ENCODE results near the gene RNF128.
A peak's percentile ranks its signal among the peaks of the same experiment; 100 is the strongest.

Gene RNF128, protein sequence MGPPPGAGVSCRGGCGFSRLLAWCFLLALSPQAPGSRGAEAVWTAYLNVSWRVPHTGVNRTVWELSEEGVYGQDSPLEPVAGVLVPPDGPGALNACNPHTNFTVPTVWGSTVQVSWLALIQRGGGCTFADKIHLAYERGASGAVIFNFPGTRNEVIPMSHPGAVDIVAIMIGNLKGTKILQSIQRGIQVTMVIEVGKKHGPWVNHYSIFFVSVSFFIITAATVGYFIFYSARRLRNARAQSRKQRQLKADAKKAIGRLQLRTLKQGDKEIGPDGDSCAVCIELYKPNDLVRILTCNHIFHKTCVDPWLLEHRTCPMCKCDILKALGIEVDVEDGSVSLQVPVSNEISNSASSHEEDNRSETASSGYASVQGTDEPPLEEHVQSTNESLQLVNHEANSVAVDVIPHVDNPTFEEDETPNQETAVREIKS

GRCh38 chrX:106726485-106727437 lies at the start of gene RNF128:
Gene RNF128 (plus strand): TSS chrX:106726701. CDS start chrX:106726914, 213 bp downstream.
- DNase-seq = peak; percentile 13

GRCh38 chrX:106680716-106681115 lies 45.8 kb upstream of the RNF128 start:
- no peak for DNase-seq

DNA sequence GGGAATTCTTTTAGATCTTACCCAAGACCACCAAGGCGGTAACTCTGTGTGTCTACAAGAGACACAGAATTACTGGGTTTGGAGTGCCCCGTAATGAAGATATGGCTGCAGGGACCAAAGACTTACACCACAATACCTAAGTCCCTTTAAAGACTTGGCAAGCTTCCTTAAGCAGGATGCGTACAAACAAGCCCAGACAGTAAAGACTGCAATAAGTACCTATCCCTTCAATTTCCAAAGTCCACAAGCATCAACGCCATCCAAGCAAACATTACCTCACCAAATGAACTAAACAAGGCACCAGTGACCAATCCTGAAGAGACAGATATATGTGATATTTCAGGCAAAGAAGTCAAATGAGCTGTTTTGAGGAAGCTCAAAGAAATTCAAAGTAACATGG lies 42.3 kb upstream of the RNF128 start:
- no peak for DNase-seq

DNA sequence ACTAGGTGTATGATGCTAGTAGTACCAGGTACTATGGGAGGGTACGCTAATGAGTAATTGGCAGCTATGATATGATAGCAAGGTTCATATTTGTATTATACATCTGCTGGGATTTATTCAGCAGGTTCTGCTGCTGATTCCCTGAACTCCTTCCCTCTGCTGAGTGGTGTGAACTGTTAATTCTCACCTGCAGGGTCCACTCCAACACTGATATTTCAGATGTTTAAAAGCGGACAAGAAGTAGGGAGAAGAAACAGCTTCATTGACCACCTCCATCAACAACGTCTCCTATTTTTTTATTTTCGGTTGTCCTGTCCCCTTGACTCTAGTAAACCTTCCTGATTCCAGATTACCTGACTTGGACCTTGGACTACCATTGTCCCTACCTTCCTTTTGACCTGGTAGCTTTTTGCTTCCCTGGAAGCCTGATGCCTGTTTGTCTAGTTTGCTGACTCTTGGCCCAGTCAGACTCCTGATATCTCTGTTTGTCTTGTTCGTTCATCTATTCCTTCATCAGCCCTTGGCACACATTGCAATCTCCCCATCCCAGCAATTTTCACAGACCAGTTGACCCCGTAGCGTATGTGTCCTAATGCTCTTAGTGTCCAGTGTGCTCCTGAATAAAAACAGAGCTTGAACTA lies 34.0 kb upstream of the RNF128 start:
- no peak for DNase-seq

- DNase-seq = no peak
Observed at GRCh38 chrX:106696502-106696901, 30.0 kb upstream of the RNF128 start.

GRCh38 chrX:106698693-106699092 lies 27.8 kb upstream of the RNF128 start:
- no peak for DNase-seq

GRCh38 chrX:106702636-106703035 lies 23.9 kb upstream of the RNF128 start:
- DNase-seq = no peak

GRCh38 chrX:106706466-106706865 lies 20.0 kb upstream of the RNF128 start:
- no peak for DNase-seq

DNA sequence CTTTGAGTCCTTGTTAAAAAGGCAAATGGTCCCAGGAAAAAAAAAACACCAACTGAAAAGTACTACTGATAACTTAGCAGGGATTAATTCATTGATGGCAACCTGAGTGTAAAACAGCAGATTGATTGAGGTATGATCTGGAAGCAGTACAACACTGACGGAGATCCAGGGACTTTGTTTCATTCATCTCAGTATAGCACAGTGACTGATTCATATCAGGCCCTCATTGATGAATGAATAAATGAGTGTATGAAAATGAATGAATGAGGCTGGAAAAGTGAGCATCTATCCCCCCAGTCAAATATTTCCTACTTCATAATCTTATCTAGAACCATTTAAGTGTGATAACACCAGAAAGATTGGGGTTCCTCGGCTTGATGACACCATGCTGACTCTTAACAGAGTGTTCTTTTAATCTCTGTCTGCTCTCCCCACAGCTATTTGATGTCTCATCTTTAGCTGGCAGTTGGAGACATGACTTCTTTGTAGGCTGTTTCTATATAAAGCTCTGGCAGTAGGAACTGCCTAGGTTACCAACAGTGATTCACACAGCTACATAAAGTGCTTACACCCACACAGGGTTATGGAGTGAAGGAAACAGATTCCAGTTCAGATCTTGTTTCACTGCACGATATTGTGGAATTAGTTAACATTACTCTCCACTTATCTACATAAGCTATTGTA lies 18.6 kb upstream of the RNF128 start:
- DNase-seq = no peak

DNA sequence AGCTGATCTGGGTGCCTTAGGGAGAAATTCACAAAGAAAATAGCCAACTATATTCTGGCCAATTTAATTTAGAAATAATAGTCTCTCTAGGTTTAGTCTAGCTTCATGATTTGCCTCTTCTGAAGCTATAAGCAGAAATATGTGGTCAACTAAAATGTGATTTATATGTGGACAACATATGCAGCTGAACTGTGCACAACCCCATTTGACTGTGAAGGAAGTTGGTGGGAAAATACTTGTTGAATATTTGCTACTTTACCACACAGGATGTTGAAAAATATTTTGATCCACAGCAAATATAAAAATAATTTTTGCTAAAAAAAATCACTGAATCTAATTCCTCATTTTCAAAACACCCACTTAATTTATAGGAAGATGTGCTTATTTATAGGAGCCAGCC lies 15.7 kb upstream of the RNF128 start:
- DNase-seq = no peak

DNA sequence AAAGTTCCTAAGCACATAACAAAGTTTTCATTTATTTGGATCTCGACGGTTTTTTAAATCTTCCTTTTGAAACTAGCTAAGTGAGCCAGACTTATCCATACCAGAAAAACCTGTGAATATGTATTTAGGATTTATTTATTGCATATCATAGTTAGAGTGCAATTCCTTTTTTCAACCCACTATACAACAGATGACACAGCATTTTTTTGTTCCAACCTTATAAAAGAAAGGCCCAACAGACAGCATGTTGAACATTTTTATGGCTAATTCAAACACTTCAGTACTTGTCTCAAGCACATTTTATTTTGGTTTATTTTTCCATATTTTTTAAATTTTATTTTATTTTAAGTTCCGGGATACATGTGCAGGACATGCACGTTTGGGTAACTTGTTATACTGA lies 15.1 kb upstream of the RNF128 start:
- DNase-seq = no peak

DNA sequence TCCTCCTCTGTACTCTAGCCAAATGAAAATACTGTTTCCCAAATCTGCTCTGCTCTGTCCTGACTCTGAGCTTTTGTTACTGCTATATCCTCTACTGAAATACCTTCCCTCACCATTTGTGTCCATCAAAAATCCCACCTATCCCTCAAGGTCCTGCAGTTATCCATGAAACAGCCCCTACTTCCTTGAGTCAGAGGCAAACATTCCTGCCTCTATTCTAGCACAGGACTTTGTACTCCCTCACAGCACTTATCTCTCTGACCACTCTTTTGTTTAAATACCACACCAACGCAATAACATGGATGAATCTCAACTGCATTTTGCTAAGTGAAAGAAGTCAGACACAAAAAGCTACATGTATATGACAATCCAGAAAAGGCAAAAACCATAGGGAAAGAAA lies 10.5 kb upstream of the RNF128 start:
- DNase-seq = no peak

GRCh38 chrX:106716463-106716862 lies 10.0 kb upstream of the RNF128 start:
- DNase-seq = no peak

DNA sequence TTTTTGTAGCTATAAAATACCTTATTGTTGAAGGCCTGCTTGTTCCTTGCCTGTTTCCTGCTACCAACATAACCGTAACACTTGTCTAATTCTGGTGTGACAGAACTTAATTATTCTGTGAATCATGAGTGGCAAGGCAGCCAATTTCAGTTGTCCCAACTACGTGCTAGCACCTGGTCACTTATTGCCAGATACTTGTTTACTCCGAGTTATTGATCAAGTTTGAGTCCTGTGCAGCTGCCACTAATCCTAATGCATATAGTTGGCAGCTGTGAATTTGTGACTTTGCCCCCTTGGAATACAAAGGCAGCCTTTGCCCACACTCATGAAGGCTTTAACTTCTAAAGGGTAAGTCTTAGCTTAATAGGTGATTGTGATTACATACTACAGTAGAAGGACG lies 7.8 kb upstream of the RNF128 start:
- no peak for DNase-seq

DNA sequence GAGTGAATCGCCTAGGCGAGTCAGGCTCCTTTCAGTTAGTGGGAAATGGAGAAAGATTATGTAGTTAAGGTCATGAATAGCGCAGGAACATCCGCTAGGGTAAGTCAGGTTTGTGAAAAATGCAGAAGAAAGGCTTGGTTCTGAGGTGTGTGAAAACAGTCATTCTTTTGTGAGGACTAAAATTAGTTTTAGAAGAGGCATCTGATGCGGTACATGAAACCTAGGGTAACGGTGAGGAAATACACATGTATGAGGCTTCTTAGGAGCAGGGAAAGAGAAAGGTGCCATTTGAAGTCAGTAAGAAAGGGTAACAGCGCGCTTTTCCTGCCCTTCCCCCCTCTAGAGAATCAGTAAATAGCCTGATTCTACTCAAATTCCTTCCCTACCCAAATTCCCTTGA lies 570 bp upstream of the RNF128 start:
- no peak for DNase-seq

DNA sequence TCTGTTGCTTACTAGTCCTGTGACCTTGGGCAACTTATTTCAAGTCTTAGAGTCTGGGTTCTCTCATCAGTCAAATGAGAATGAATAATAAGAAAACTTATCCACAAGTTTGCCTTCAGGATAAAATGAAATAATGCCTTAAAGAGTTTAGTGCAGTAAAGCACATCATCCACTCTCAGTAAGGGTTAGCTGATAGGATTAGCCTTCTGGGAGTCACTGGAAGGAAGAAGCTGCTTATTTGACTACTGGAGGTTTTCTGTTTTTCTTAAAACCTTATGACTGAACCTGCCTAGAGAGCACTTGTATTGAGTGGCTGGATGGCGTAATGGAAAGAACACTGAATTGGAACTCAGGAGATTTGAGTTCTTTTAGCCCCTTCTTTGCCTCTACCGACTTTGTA lies 1.8 kb downstream of the RNF128 start:
- DNase-seq = no peak

- no peak for DNase-seq
Observed at GRCh38 chrX:106730401-106730800, 3.9 kb downstream of the RNF128 start.

GRCh38 chrX:106731590-106731989 lies 5.1 kb downstream of the RNF128 start:
- DNase-seq = no peak

- DNase-seq = no peak
Observed at GRCh38 chrX:106734827-106735226, 8.3 kb downstream of the RNF128 start.

DNA sequence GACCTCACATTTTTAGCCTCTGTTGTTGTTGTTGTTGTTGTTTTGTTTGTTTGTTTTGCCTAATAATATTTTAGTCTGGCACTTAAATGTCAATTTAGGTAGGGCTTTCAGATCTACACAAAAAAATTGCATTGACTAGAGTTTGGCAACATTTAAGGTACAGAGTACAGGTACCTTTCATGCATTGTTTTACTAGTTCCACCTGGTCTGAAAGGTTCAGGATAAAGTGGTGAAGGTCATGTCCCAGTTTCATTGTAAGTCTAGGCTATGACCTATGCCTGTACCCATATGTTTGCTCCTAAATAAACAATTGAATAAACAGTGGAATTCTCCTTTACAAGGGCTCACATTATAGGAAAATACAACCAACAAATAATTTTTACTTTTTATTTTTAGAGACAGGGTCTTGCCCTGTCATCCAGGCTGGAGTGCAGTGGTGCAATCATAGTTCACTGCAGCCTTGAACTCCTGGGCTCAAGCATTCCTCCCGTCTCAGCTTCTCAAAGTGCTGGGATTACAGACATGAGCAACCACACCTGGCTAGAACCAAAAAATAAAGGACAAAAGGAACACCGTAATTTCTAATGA lies 13.8 kb downstream of the RNF128 start:
- DNase-seq = no peak

DNA sequence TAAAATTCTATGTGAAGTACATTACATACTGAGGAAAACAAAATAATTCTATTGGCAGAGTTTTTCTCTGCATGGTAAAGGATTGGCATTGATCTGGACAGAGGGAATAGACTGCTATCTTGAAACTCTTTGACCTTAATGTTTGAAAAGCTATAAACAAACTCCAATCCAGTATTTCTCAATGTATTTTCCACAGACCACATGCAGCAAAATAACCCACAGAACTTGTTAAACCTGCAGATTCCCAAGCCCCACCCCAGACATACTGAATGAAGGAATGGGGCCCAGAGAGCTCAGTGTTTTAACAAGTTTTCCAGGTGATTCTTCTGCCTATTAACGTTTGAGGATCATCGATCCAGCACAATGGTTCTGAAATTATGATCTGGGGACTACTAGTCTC lies 15.7 kb downstream of the RNF128 start:
- no peak for DNase-seq

GRCh38 chrX:106742805-106743204 lies 16.3 kb downstream of the RNF128 start:
- no peak for DNase-seq
